Measurements from ENCODE around the gene FAM47E.

FAM47E gene

DNA sequence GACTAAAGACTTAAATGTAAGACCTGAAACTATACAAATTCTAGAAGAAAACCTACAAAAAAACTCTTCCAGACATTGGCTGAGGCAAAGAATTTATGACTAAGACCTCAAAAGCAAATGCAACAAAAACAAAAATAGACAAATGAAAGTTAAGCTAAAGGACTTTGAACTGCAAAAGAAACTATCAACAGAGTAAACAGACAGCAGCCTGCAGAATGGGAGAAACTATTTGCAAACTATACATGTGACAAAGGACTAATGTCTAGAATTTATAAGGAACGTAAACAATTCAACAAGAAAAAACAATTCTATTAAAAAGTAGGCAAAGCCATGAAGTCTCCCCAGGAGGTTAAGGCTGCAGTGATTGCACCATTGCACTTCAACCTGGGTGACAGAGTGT is 9.1 kb downstream of the FAM47E start:
- no peaks in the 10 kb centered on the region for H3K27me3 ChIP-seq (replicated peaks)
- no peak for TF ChIP-seq CTCF (IDR thresholded peaks at IDR 0.05; ENCODE audit: low read depth, low read length, missing control alignments)

GRCh38 chr4:76265631-76266218 is 14.2 kb downstream of the FAM47E start:
- Histone ChIP-seq H3K36me3 (replicated peaks) (no peaks in the 10 kb centered on the region), H3K4me3 (ENCODE audit: low read depth, low read length) (no peak overlapping the region), H3K27ac (no peak overlapping the region), H3K27me3 (replicated peaks) (no peaks in the 10 kb centered on the region)
- no peak for TF ChIP-seq CTCF (IDR thresholded peaks at IDR 0.05; ENCODE audit: low read depth, low read length, missing control alignments)
- DNase-seq, result no peak
- in situ Hi-C loops (cut with HindIII; ENCODE audit: low pct_ligation_motif_present, low sequenced_read_pairs), result no loop called here

More for the DNA sequence above, 9.1 kb downstream of the FAM47E start:
- DNase-seq, result no peak
- no peak overlapping the region for H3K4me3 ChIP-seq (ENCODE audit: low read depth, low read length)
- H3K27ac ChIP-seq, result no peak overlapping the region
- H3K36me3 ChIP-seq (replicated peaks), result no peaks in the 10 kb centered on the region
- in situ Hi-C loops (cut with HindIII; ENCODE audit: low pct_ligation_motif_present, low sequenced_read_pairs), result no loop called here

DNA sequence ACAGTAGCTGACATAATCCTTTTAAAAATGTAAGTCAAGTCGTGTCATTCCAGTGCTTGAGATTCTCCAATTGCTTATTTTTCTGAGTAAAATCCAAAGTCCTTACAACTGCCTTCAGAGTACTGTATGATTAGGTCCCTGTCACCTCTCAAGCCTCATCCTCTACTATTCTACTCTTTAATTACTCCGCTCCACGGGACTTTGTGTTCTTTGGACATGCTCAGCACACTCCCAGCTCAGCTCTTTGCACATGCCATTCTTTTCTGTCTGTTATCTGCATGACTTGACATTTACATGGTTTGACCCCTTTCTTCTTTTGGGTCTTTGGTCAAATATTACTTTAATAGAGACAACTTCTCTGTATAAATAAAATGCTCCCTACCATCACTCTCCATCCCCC is 15.1 kb downstream of the FAM47E start:
- Histone ChIP-seq H3K36me3 (replicated peaks) (no peaks in the 10 kb centered on the region), H3K27me3 (replicated peaks) (peaks cover 3% of the 10 kb centered on the region), H3K27ac (no peak overlapping the region), H3K4me3 (ENCODE audit: low read depth, low read length) (no peak overlapping the region)
- in situ Hi-C loops (cut with HindIII; ENCODE audit: low pct_ligation_motif_present, low sequenced_read_pairs), result no loop called here
- no peak for DNase-seq
- TF ChIP-seq CTCF (IDR thresholded peaks at IDR 0.05; ENCODE audit: low read depth, low read length, missing control alignments), result no peak

GRCh38 chr4:76267811-76268210 is 16.3 kb downstream of the FAM47E start:
- no peak overlapping the region for H3K27ac ChIP-seq
- H3K27me3 ChIP-seq (replicated peaks), result peaks cover 3% of the 10 kb centered on the region
- no peak overlapping the region for H3K4me3 ChIP-seq (ENCODE audit: low read depth, low read length)
- TF ChIP-seq CTCF (IDR thresholded peaks at IDR 0.05; ENCODE audit: low read depth, low read length, missing control alignments), result no peak
- DNase-seq, result no peak
- no peaks in the 10 kb centered on the region for H3K36me3 ChIP-seq (replicated peaks)
- in situ Hi-C loops (cut with HindIII; ENCODE audit: low pct_ligation_motif_present, low sequenced_read_pairs), result no loop called here

- in situ Hi-C loops (cut with HindIII; ENCODE audit: low pct_ligation_motif_present, low sequenced_read_pairs), result no loop called here
- no peak overlapping the region for H3K4me3 ChIP-seq (ENCODE audit: low read depth, low read length)
- DNase-seq, result no peak
- TF ChIP-seq CTCF (IDR thresholded peaks at IDR 0.05; ENCODE audit: low read depth, low read length, missing control alignments), result no peak
- peaks cover 3% of the 10 kb centered on the region for H3K27me3 ChIP-seq (replicated peaks)
- H3K27ac ChIP-seq, result no peak overlapping the region
- no peaks in the 10 kb centered on the region for H3K36me3 ChIP-seq (replicated peaks)
Observed at GRCh38 chr4:76270244-76271175, 19.0 kb downstream of the FAM47E start.
